GM10266 (cell line): Measurements from ENCODE around the gene SKIDA1.

Source experiments
- DNase-seq: peaks from one replicate; pipeline ENCODE4 v3.0.0; 2012; ENCODE audit errors: extremely low spot score
- CTCF ChIP-seq: IDR thresholded peaks from 2 replicates; pipeline ENCODE4 v1.5.1; 2012; ENCODE audit warnings: mild to moderate bottlenecking, low read depth; ENCODE audit not compliant: control insufficient read depth, insufficient read depth; ENCODE audit errors: missing control alignments

SKIDA1 gene

GRCh38 chr10:21531164-21531563, 5.7 kb upstream of the SKIDA1 start:
- DNase-seq: no peak
- no peak for TF ChIP-seq CTCF

- no peak for TF ChIP-seq CTCF
- DNase-seq: no peak
Observed at GRCh38 chr10:21530641-21531040, 5.2 kb upstream of the SKIDA1 start.

- TF ChIP-seq CTCF: no peak
- DNase-seq: no peak
Observed at GRCh38 chr10:21530168-21530567, 4.7 kb upstream of the SKIDA1 start.

GRCh38 chr10:21529032-21529910, 3.8 kb upstream of the SKIDA1 start:
- DNase-seq: no peak
- no peak for TF ChIP-seq CTCF

GRCh38 chr10:21528236-21529031, 3.0 kb upstream of the SKIDA1 start:
- no peak for TF ChIP-seq CTCF
- no peak for DNase-seq

GRCh38 chr10:21527598-21528235, 2.2 kb upstream of the SKIDA1 start:
- DNase-seq: no peak

More at GRCh38 chr10:21527598-21528235, 2.2 kb upstream of the SKIDA1 start:
- no peak for TF ChIP-seq CTCF
